Measurements from ENCODE around the gene TEX38.
"Not testable (repeated sequence)": the region's sequence is repeated elsewhere in the genome, so short reads cannot be mapped to it uniquely, and the experiment has no call there.

Gene TEX38

DNA sequence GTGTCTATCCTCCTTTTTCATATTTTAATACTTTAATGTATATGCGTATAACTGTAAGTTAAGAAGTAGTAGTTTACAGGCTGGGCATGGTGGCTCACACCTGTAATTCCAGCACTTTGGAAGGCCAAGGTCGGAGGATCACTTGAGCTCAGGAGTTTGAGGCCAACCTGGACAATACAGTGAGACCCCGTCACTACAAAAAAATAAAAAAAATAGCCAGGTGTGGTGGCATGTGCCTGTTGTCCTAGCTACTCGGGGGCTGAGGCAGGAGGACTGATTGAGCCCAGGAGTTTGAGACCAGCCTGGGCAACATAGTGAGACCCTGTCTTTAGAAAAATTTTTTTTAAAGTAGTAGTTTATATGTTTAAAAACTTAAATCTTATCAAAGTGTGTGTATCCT, 25.8 kb upstream of the TEX38 start:
- peaks cover 0 to 18% of the 10 kb centered on the region in 2 donors for H3K4me1 ChIP-seq (ENCODE audit: control insufficient read depth in 1 of 2, insufficient read depth in 2 of 2, low read length in 2 of 2)
- H3K36me3 ChIP-seq (ENCODE audit: control insufficient read depth in 1 of 2, insufficient read depth in 2 of 2, low read length in 2 of 2), result peaks cover 15 to 40% of the 10 kb centered on the region in 2 donors
- peaks cover 0 to 9% of the 10 kb centered on the region in 2 donors for H3K9me3 ChIP-seq (ENCODE audit: control insufficient read depth in 1 of 2, low read length in 2 of 2)
- H3K4me3 ChIP-seq (ENCODE audit: low read depth in 1 of 2, low read length in 2 of 2), result no peak overlapping the region
- no peaks in the 10 kb centered on the region for H3K27me3 ChIP-seq (ENCODE audit: low read depth, low read length)
- no peak overlapping the region for H3K27ac ChIP-seq (ENCODE audit: low read length)

GRCh38 chr1:46646331-46646730, 25.3 kb upstream of the TEX38 start:
- Histone ChIP-seq H3K27me3 (ENCODE audit: low read depth, low read length) (no peaks in the 10 kb centered on the region), H3K27ac (ENCODE audit: low read length) (no peak overlapping the region), H3K36me3 (ENCODE audit: control insufficient read depth in 1 of 2, insufficient read depth in 2 of 2, low read length in 2 of 2) (peaks cover 15 to 39% of the 10 kb centered on the region in 2 donors)

GRCh38 chr1:46646844-46647243, 24.8 kb upstream of the TEX38 start:
- no peak overlapping the region for H3K27ac ChIP-seq (ENCODE audit: low read length)
- peaks cover 0 to 18% of the 10 kb centered on the region in 2 donors for H3K4me1 ChIP-seq (ENCODE audit: control insufficient read depth in 1 of 2, insufficient read depth in 2 of 2, low read length in 2 of 2)
- H3K4me3 ChIP-seq (ENCODE audit: low read depth in 1 of 2, low read length in 2 of 2), result no peak overlapping the region
- peaks cover 0 to 9% of the 10 kb centered on the region in 2 donors for H3K9me3 ChIP-seq (ENCODE audit: control insufficient read depth in 1 of 2, low read length in 2 of 2)
- peaks cover 11 to 33% of the 10 kb centered on the region in 2 donors for H3K36me3 ChIP-seq (ENCODE audit: control insufficient read depth in 1 of 2, insufficient read depth in 2 of 2, low read length in 2 of 2)
- H3K27me3 ChIP-seq (ENCODE audit: low read depth, low read length), result no peaks in the 10 kb centered on the region

More at GRCh38 chr1:46646331-46646730, 25.3 kb upstream of the TEX38 start:
- H3K9me3 ChIP-seq (ENCODE audit: control insufficient read depth in 1 of 2, low read length in 2 of 2), result peaks cover 0 to 9% of the 10 kb centered on the region in 2 donors
- H3K4me3 ChIP-seq (ENCODE audit: low read depth in 1 of 2, low read length in 2 of 2), result no peak overlapping the region
- H3K4me1 ChIP-seq (ENCODE audit: control insufficient read depth in 1 of 2, insufficient read depth in 2 of 2, low read length in 2 of 2), result peaks cover 0 to 18% of the 10 kb centered on the region in 2 donors

DNA sequence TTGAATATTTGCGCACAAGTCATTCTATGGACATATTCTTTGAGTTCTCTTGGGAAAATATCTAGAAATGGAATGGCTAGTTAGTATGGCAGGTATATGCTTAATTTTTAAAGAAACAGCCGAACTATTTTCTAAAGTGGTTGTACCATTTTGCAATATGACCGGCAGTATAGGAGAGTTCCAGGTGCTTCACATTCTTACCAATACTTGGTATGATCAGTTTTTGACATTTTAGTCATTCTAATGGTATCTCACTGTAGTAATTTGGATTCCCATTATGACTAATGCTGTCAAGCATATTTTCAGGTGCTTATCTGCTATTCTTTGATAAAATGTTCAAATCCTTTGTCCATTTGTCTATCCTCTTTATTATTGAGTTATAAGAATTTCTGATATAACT, 24.0 kb upstream of the TEX38 start:
- Histone ChIP-seq H3K36me3 (ENCODE audit: control insufficient read depth in 1 of 2, insufficient read depth in 2 of 2, low read length in 2 of 2) (peaks cover 6 to 31% of the 10 kb centered on the region in 2 donors), H3K27ac (ENCODE audit: low read length) (no peak overlapping the region), H3K4me3 (ENCODE audit: low read depth in 1 of 2, low read length in 2 of 2) (no peak overlapping the region), H3K4me1 (ENCODE audit: control insufficient read depth in 1 of 2, insufficient read depth in 2 of 2, low read length in 2 of 2) (peaks cover 0 to 18% of the 10 kb centered on the region in 2 donors), H3K27me3 (ENCODE audit: low read depth, low read length) (no peaks in the 10 kb centered on the region), H3K9me3 (ENCODE audit: control insufficient read depth in 1 of 2, low read length in 2 of 2) (peaks cover 0 to 9% of the 10 kb centered on the region in 2 donors)

- no peaks in the 10 kb centered on the region for H3K27me3 ChIP-seq (ENCODE audit: low read depth, low read length)
- H3K36me3 ChIP-seq (ENCODE audit: control insufficient read depth in 1 of 2, insufficient read depth in 2 of 2, low read length in 2 of 2), result peaks cover 6 to 40% of the 10 kb centered on the region in 2 donors
- no peak overlapping the region for H3K27ac ChIP-seq (ENCODE audit: low read length)
- peaks cover 0 to 9% of the 10 kb centered on the region in 2 donors for H3K9me3 ChIP-seq (ENCODE audit: control insufficient read depth in 1 of 2, low read length in 2 of 2)
- no peak overlapping the region for H3K4me3 ChIP-seq (ENCODE audit: low read depth in 1 of 2, low read length in 2 of 2)
- peaks cover 0 to 11% of the 10 kb centered on the region in 2 donors for H3K4me1 ChIP-seq (ENCODE audit: control insufficient read depth in 1 of 2, insufficient read depth in 2 of 2, low read length in 2 of 2)
Measured at GRCh38 chr1:46649764-46650163, 21.9 kb upstream of the TEX38 start.

DNA sequence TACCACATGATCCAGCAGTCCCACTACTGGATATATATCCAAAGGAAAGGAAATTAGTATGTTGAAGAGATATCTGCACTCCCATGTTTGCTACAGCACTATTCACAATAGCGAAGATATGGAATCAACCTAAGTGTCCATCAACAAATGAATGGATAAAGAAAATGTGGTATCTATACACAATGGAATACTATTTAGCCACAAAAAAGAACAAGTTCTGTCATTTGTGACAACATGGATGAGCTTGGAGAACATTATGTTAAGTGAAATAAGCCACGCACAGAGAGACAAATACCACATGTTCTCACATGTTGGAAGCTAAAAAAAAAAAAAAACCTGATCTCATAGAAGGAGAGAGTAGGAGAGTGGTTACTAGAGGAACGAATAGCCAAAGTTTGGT, 21.2 kb upstream of the TEX38 start:
- Histone ChIP-seq H3K36me3 (ENCODE audit: control insufficient read depth in 1 of 2, insufficient read depth in 2 of 2, low read length in 2 of 2) (peaks cover 7 to 42% of the 10 kb centered on the region in 2 donors), H3K4me3 (ENCODE audit: low read depth in 1 of 2, low read length in 2 of 2) (no peak overlapping the region), H3K27me3 (ENCODE audit: low read depth, low read length) (no peaks in the 10 kb centered on the region), H3K27ac (ENCODE audit: low read length) (no peak overlapping the region), H3K4me1 (ENCODE audit: control insufficient read depth in 1 of 2, insufficient read depth in 2 of 2, low read length in 2 of 2) (peaks cover 0 to 8% of the 10 kb centered on the region in 2 donors), H3K9me3 (ENCODE audit: control insufficient read depth in 1 of 2, low read length in 2 of 2) (peaks cover 0 to 9% of the 10 kb centered on the region in 2 donors)

- Histone ChIP-seq H3K36me3 (ENCODE audit: control insufficient read depth in 1 of 2, insufficient read depth in 2 of 2, low read length in 2 of 2) (peaks cover 13 to 42% of the 10 kb centered on the region in 2 donors), H3K4me1 (ENCODE audit: control insufficient read depth in 1 of 2, insufficient read depth in 2 of 2, low read length in 2 of 2) (peaks cover 0 to 11% of the 10 kb centered on the region in 2 donors)
- not testable (repeated sequence) for H3K9me3 ChIP-seq (ENCODE audit: control insufficient read depth in 1 of 2, low read length in 2 of 2); H3K27me3 ChIP-seq (ENCODE audit: low read depth, low read length); H3K27ac ChIP-seq (ENCODE audit: low read length); H3K4me3 ChIP-seq (ENCODE audit: low read depth in 1 of 2, low read length in 2 of 2)
Measured at GRCh38 chr1:46651152-46651551, 20.5 kb upstream of the TEX38 start.

DNA sequence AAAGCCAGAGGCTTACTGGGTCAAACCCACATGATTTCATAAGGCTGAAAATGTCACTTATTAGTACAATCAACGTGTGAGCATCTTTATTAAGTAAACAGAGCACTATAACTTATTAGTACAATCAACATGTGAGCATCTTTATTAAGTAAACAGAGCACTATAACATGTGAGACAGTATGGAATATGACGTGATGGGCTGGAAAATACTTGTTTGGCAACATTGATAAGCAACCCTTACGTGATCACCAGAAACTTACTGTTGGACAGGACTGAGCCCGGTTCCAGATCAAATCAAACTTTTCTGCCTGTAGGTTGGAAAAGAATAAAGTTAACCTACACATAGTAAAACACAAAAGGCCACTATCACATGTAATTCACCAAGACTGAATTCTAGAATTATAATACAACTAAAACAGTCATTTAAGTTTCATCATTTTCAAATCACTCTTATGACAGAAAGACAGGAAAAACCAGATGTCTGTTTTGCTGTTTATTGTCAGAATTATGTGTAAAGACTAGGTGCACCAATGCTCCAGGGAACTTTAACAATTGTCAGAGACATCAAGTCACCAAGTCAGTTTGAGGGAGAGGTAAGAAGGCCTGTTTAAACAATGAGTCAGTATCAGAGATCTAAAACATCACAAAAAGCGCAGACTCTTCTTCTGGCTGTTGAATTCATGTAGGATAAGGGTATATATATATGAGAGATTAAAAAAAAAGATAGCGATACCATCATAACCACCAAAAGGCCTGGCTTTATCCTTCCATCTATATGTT, 19.1 kb upstream of the TEX38 start:
- H3K27ac ChIP-seq (ENCODE audit: low read length), result peak overlapping the region; percentile 34
- H3K27me3 ChIP-seq (ENCODE audit: low read depth, low read length), result no peaks in the 10 kb centered on the region
- peaks cover 22 to 37% of the 10 kb centered on the region in 2 donors for H3K36me3 ChIP-seq (ENCODE audit: control insufficient read depth in 1 of 2, insufficient read depth in 2 of 2, low read length in 2 of 2)
- H3K4me3 ChIP-seq (ENCODE audit: low read depth in 1 of 2, low read length in 2 of 2), result no peak overlapping the region
- H3K9me3 ChIP-seq (ENCODE audit: control insufficient read depth in 1 of 2, low read length in 2 of 2), result peaks cover 0 to 9% of the 10 kb centered on the region in 2 donors
- H3K4me1 ChIP-seq (ENCODE audit: control insufficient read depth in 1 of 2, insufficient read depth in 2 of 2, low read length in 2 of 2), result peaks cover 0 to 7% of the 10 kb centered on the region in 2 donors

GRCh38 chr1:46653405-46653958, 18.2 kb upstream of the TEX38 start:
- Histone ChIP-seq H3K4me3 (ENCODE audit: low read depth in 1 of 2, low read length in 2 of 2) (peak overlapping the region in 1 of 2 donors; percentile 3), H3K9me3 (ENCODE audit: control insufficient read depth in 1 of 2, low read length in 2 of 2) (peaks cover 0 to 9% of the 10 kb centered on the region in 2 donors), H3K36me3 (ENCODE audit: control insufficient read depth in 1 of 2, insufficient read depth in 2 of 2, low read length in 2 of 2) (peaks cover 22 to 40% of the 10 kb centered on the region in 2 donors), H3K4me1 (ENCODE audit: control insufficient read depth in 1 of 2, insufficient read depth in 2 of 2, low read length in 2 of 2) (peaks cover 0 to 7% of the 10 kb centered on the region in 2 donors), H3K27me3 (ENCODE audit: low read depth, low read length) (no peaks in the 10 kb centered on the region), H3K27ac (ENCODE audit: low read length) (peak overlapping the region; percentile 34)

DNA sequence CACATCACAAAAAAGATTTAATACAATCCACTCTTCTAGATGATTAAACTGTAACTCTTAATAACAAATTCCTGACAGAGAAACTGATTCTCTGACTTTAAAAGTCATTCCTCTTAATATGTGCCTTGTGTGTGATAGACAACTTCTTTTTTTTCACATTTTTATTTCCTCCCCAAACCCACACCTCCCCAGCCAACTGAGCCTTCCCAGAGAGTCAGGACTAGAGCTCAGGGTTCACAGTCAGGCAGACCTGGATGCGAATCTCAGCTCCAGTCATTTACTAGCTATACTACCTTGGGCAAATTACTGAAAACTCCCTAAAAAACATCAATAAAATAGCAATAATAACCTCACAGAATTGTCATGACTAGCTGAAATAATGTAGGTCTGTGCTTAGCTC, 17.6 kb upstream of the TEX38 start:
- peak overlapping the region in 1 of 2 donors; percentile 3 for H3K4me3 ChIP-seq (ENCODE audit: low read depth in 1 of 2, low read length in 2 of 2)
- peak overlapping the region; percentile 34 for H3K27ac ChIP-seq (ENCODE audit: low read length)
- no peaks in the 10 kb centered on the region for H3K27me3 ChIP-seq (ENCODE audit: low read depth, low read length)
- peaks cover 22 to 41% of the 10 kb centered on the region in 2 donors for H3K36me3 ChIP-seq (ENCODE audit: control insufficient read depth in 1 of 2, insufficient read depth in 2 of 2, low read length in 2 of 2)
- peaks cover 0 to 9% of the 10 kb centered on the region in 2 donors for H3K9me3 ChIP-seq (ENCODE audit: control insufficient read depth in 1 of 2, low read length in 2 of 2)
- H3K4me1 ChIP-seq (ENCODE audit: control insufficient read depth in 1 of 2, insufficient read depth in 2 of 2, low read length in 2 of 2), result peaks cover 0 to 7% of the 10 kb centered on the region in 2 donors

DNA sequence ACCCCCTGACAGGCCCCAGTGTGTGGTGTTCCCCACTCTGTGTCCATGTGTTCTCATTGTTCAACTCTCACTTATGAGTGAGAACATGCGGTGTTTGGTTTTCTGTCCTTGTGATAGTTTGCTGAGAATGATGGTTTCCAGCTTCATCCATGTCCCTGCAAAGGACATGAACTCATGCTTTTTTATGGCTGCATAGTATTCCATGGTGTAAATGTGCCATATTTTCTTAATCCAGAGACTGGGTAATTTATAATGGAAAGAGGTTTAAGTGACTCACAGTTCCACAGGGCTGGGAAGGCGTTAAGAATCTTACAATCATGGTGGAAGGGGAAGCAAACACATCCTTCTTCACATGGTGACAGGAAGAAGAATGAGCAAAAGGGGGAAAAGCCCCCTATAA, 17.0 kb upstream of the TEX38 start:
- H3K36me3 ChIP-seq (ENCODE audit: control insufficient read depth in 1 of 2, insufficient read depth in 2 of 2, low read length in 2 of 2), result peaks cover 21 to 39% of the 10 kb centered on the region in 2 donors
- H3K27ac ChIP-seq (ENCODE audit: low read length); H3K27me3 ChIP-seq (ENCODE audit: low read depth, low read length); H3K4me3 ChIP-seq (ENCODE audit: low read depth in 1 of 2, low read length in 2 of 2); H3K9me3 ChIP-seq (ENCODE audit: control insufficient read depth in 1 of 2, low read length in 2 of 2); H3K4me1 ChIP-seq (ENCODE audit: control insufficient read depth in 1 of 2, insufficient read depth in 2 of 2, low read length in 2 of 2): not testable (repeated sequence)
